Adipocyte (in vitro differentiated cells): ENCODE results near the gene HLA-DOA.

ENCODE experiments used
- DNase-seq: peaks from one replicate; pipeline ENCODE4 v3.0.0-alpha.2; 2015; ENCODE audit warnings: low read depth
- H3K27me3 ChIP-seq: replicated peaks from 2 replicates; pipeline ENCODE4 v1.7.0; 2013; ENCODE audit warnings: mild to moderate bottlenecking, low read length, moderate library complexity; ENCODE audit not compliant: control insufficient read depth, insufficient read depth
- H3K36me3 ChIP-seq: 2 replicates; pipeline ENCODE4 v1.7.0; 2013; ENCODE audit warnings: low read length, mild to moderate bottlenecking, moderate library complexity; ENCODE audit not compliant: control insufficient read depth, insufficient read depth, severe bottlenecking
- H3K4me1 ChIP-seq: 2 replicates; pipeline ENCODE4 v1.7.0; 2013; ENCODE audit warnings: mild to moderate bottlenecking, low read length, moderate library complexity; ENCODE audit not compliant: control insufficient read depth, insufficient read depth
- H3K4me3 ChIP-seq: 2 replicates; pipeline ENCODE4 v1.7.0; 2013; ENCODE audit warnings: mild to moderate bottlenecking, low read length, moderate library complexity
- H3K9ac ChIP-seq: 2 replicates; pipeline ENCODE4 v1.7.0; 2013; ENCODE audit warnings: mild to moderate bottlenecking, low read length, moderate library complexity
- H3K9me3 ChIP-seq: 2 replicates; pipeline ENCODE4 v1.7.0; 2013; ENCODE audit warnings: mild to moderate bottlenecking, low read length, moderate library complexity; ENCODE audit not compliant: control insufficient read depth

The HLA-DOA gene

DNA sequence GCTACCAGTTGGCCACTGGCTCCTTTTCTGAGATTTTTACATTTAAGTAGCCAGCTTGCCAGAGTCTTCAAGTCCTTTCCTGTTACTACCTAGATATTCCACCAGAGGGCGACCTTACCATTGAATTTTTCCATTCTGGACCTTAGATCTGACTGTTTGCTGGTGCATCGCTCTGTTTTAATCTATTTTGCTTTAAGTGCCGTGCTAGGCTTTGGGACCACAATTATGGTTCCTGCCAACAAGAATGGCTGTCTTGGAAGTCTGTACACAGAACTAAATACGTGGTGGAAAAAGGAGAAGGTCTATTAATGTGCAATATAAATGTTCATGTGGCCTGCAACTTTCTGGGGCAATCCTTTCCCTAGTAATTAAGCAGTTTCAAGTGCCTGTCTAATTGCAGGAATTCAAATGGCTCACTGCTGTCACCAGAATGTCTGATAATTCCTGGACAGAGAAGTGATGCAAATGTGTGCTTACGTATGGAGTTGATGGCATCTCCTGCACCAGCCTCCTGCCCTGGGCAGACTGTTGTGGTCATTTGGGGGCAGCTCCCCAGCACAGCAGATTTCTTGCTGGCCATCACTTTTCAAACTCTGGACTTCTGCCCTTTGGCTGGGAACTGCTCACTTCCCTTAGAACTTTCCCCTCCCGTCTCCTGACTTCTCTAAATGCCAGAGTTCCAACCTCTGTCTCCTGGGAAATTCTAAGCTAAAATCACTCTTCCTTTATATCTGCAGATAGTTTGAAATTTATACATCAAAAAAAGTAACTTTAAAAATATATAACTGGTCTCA, 5.6 kb upstream of the HLA-DOA start:
- peak; percentile 90 for DNase-seq
- peaks cover 16% of the 10 kb centered on the region for H3K27me3 ChIP-seq
- no peaks in the 10 kb centered on the region for H3K9me3 ChIP-seq
- H3K4me1 ChIP-seq = peaks cover 13% of the 10 kb centered on the region
- H3K36me3 ChIP-seq = no peaks in the 10 kb centered on the region
- H3K9ac ChIP-seq = no peak overlapping the region
- no peak overlapping the region for H3K4me3 ChIP-seq

DNA sequence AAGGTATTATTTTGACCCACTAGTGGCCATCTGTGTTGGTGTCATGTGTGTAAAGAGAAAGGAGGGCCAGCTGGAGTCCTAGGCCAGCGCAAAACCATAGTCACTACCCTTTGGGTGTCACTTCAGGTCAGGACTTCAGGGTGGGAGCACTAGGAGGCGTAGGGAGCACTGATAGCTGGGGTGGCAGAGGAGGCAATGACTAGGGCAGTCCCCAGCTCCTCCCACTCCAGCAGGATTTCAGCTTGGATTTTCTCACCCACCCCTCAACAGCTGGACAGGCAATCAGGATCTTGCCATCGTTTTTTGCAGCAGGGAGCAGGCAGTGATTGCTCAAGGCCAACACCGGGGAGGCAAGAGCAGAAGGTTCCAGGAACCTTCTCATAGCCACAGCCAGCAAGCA, 4.2 kb upstream of the HLA-DOA start:
- peaks cover 18% of the 10 kb centered on the region for H3K27me3 ChIP-seq
- H3K9ac ChIP-seq = no peak overlapping the region
- H3K36me3 ChIP-seq = no peaks in the 10 kb centered on the region
- no peak overlapping the region for H3K4me3 ChIP-seq
- H3K9me3 ChIP-seq = no peaks in the 10 kb centered on the region
- no peak for DNase-seq
- H3K4me1 ChIP-seq = peaks cover 8% of the 10 kb centered on the region

DNA sequence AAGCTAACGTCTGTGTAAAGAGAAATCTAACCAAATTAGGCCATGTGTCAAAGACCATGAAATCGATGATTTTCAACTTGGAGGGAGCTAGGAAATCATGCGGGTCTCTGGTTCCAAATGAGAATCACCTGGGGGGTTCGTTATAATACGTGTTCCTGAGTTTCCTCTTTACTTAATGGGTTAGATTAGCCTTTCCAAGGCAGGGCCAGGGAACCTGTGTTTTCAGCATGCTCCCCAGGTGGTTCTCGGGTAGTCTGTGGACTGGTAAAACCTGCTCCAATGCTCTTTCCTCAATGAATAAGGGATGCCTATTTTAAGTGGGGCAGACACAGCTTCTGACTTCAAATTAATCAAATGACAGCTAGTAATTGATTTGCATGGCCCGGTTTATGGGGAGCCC, 965 bp upstream of the HLA-DOA start:
- peaks cover 8% of the 10 kb centered on the region for H3K4me1 ChIP-seq
- no peaks in the 10 kb centered on the region for H3K9me3 ChIP-seq
- no peaks in the 10 kb centered on the region for H3K36me3 ChIP-seq
- H3K4me3 ChIP-seq = no peak overlapping the region
- no peak for DNase-seq
- no peak overlapping the region for H3K9ac ChIP-seq
- H3K27me3 ChIP-seq = peaks cover 31% of the 10 kb centered on the region

DNA sequence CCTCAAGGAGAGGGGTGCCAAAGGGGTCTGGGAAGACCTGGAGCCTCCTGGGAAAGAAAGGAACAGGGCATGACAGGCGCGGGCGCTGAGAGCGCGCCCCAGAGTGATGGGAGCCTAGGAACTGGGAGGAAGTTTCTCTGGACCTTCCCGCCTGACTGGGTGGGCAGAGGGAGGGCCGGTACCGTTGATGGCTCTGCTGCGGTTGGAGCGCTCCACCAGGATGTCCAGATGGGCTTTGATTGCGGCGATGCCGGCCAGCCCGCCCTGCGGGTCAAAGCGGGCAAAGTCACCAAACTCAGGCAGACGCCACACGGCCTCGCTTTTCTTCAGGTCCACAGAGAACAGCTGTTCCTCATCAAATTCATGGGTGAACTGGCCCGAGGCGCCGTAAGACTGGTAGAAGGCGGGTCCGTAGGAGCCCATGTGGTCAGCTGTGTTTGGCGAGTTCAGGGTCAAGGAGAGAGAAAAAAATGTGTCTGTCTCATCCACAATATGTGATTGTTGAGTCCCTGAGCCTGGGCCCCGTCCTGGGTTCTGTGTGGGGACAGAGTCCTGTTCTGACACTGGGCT, 1.5 kb downstream of the HLA-DOA start:
- H3K9me3 ChIP-seq = no peaks in the 10 kb centered on the region
- H3K27me3 ChIP-seq = peaks cover 47% of the 10 kb centered on the region
- H3K36me3 ChIP-seq = no peaks in the 10 kb centered on the region
- H3K4me3 ChIP-seq = no peak overlapping the region
- H3K4me1 ChIP-seq = peaks cover 3% of the 10 kb centered on the region
- no peak overlapping the region for H3K9ac ChIP-seq
- no peak for DNase-seq

DNA sequence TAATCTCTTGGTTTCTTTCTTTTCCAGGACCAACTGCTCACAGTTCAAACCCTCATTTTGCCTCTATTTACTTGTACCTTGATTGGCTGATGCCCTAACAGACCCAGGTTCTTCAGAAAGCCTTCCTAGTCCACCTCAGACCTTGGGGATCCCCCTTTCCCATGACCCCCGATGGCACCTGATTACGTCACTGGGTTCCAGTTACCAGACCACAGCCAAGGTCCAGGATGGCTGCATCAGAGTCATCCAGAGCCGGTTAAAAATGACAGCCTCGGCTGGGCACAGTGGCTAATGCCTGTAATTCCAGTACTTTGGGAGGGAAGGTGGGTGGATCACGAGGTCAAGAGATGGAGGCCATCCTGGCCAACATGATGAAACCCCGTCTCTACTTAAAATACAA, 4.5 kb downstream of the HLA-DOA start:
- no peaks in the 10 kb centered on the region for H3K36me3 ChIP-seq
- no peaks in the 10 kb centered on the region for H3K9me3 ChIP-seq
- H3K4me1 ChIP-seq = peaks cover 3% of the 10 kb centered on the region
- peaks cover 53% of the 10 kb centered on the region for H3K27me3 ChIP-seq
- no peak overlapping the region for H3K4me3 ChIP-seq
- no peak overlapping the region for H3K9ac ChIP-seq
- DNase-seq = no peak

DNA sequence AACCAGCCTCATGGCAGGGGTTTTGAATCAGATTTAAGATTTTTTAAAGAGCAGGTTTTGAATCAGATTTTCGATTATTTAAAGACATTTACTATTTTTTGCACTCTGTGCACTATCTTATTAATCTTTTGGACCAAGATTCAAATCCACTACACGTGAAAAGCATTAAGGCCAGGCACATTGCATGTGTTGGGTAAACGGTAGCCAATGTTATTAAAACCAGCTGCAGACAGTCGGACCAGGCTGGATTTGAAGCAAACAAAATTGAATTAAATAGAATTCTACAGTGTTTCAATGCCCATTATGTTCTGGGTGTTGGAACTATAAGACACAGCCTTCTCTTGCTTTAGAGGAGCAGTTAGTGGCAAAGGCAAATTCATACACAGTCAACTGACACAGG, 7.7 kb downstream of the HLA-DOA start:
- peaks cover 47% of the 10 kb centered on the region for H3K27me3 ChIP-seq

DNA sequence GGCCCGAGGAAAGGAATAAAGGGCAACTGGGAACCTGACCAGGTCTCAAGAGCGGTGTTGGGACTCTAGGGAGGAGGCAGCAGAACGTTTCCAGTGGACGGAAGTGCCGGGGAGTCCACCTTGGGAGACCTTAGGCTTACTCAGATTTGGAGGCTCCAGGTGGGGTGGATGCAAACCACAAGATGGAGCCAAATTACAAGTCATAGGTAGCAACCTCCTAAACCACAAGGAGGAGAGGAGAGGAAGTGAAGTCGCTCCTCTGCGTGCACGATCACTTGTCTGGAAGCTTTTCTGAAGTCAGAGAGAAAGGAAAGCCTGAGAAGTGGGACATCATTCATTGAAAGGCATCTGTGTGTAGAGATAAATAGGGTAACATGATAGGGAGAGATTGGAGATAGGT, 9.3 kb downstream of the HLA-DOA start:
- Histone ChIP-seq H3K4me3 (no peak overlapping the region), H3K4me1 (no peaks in the 10 kb centered on the region), H3K27me3 (peaks cover 40% of the 10 kb centered on the region), H3K9ac (no peak overlapping the region), H3K9me3 (no peaks in the 10 kb centered on the region), H3K36me3 (no peaks in the 10 kb centered on the region)
- DNase-seq = no peak

More for the DNA sequence above, 7.7 kb downstream of the HLA-DOA start:
- H3K4me1 ChIP-seq = no peaks in the 10 kb centered on the region
- H3K9ac ChIP-seq = no peak overlapping the region
- no peak overlapping the region for H3K4me3 ChIP-seq
- DNase-seq = no peak
- no peaks in the 10 kb centered on the region for H3K9me3 ChIP-seq
- no peaks in the 10 kb centered on the region for H3K36me3 ChIP-seq

DNA sequence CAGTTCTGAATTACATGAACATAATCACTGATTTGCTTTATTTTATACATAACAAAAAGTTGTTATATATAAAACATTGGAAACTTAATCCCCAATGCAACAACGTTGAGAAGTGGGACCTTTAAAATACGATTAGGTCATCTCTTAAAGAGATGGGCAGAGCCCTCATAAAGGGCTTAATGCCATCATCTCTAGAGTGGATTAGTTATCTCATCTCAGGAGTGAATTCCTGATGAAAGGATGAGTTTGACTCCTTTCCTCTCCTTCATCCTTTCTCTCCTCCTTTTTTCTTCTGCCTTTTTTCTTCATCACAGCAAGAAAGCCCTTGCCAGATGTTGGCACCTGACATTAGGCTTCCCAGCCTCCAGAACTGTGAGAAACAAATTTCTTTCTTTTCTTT, 13.9 kb downstream of the HLA-DOA start:
- no peaks in the 10 kb centered on the region for H3K9me3 ChIP-seq
- H3K4me3 ChIP-seq = no peak overlapping the region
- peaks cover 7% of the 10 kb centered on the region for H3K27me3 ChIP-seq
- H3K4me1 ChIP-seq = no peaks in the 10 kb centered on the region
- DNase-seq = no peak
- no peaks in the 10 kb centered on the region for H3K36me3 ChIP-seq
- H3K9ac ChIP-seq = no peak overlapping the region

DNA sequence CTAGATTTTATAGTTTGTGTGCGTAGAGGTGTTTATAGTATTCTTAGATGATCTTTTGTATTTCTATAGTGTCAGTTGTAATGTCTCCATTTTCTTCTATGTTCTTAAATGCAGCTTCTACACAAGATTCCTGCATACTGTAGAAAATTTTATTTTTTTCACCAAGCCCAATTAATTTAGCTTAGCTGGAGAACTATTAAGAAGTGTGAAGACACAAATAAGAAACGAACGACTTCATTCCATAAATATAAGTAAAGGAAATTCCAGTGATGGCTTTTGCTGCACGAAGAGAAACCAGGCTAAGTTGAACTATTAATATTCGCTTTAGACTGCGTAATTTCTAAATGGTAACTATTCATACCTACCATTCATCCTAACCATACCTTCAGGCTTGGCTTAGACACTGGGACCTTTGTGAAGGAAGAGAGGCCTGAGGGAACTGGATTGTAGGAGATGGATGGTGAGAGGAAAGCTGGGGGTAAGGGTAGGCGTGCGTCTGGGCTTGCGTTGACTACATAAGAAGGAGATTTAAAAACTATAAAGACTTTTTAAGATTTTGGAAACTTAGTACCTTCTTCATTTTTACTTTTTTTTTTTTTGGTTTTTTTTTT, 15.9 kb downstream of the HLA-DOA start:
- Histone ChIP-seq H3K4me3 (no peak overlapping the region), H3K9ac (no peak overlapping the region), H3K36me3 (no peaks in the 10 kb centered on the region), H3K9me3 (no peaks in the 10 kb centered on the region), H3K4me1 (no peaks in the 10 kb centered on the region), H3K27me3 (no peaks in the 10 kb centered on the region)
- DNase-seq = no peak

DNA sequence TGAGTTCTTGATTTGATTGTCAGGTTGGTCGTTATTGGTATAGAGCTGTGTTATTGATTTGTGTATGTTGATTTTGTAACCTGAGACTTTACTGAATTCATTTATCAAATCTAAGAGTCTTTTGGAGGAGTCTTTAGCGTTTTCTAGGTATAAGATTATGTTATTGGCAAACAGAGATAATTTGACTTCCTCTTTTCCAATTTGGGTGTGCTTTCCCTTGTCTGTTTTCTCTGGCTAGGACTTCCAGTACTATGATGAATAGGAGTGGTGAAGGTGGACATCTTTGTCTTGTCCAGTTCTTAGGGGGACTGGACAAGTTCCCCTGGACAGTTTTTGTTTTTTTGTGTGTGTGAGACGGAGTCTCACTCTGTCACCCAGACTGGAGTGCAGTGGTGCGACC, 17.4 kb downstream of the HLA-DOA start:
- H3K4me1 ChIP-seq = no peaks in the 10 kb centered on the region
- H3K36me3 ChIP-seq = no peaks in the 10 kb centered on the region
- no peak overlapping the region for H3K4me3 ChIP-seq
- no peak for DNase-seq
- no peaks in the 10 kb centered on the region for H3K27me3 ChIP-seq
- no peaks in the 10 kb centered on the region for H3K9me3 ChIP-seq
- no peak overlapping the region for H3K9ac ChIP-seq

DNA sequence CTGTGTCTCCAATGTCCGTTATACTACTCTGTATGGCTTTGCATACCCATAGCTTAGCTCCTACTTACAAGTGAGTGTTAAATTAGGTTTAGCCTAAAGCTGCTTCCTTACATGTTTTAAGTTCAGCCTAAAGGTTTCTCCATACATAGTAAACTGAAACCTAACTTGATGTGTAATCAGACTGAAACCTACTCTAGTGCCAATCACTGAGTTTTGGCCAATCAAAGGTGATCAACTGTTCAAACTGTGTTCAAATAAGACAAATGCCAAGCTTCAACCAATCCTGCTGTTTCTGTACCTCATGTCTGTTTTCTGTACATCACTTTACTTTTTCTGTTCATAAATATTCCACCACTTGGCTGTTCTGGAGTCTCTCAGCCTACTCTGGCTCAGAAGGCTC, 20.0 kb downstream of the HLA-DOA start:
- no peaks in the 10 kb centered on the region for H3K27me3 ChIP-seq
- H3K4me1 ChIP-seq = no peaks in the 10 kb centered on the region
- H3K36me3 ChIP-seq = no peaks in the 10 kb centered on the region
- H3K9ac ChIP-seq = no peak overlapping the region
- no peak for DNase-seq
- no peak overlapping the region for H3K4me3 ChIP-seq
- no peaks in the 10 kb centered on the region for H3K9me3 ChIP-seq
